IPS-18a (cell line): ENCODE measurements around the gene QRFP.
"Not testable (repeated sequence)": the region's sequence is repeated elsewhere in the genome, so short reads cannot be mapped to it uniquely, and the experiment has no call there.

Source experiments
- H3K27ac ChIP-seq: one replicate; pipeline ENCODE4 v1.5.1; 2013; ENCODE audit warnings: low read length
- H3K27me3 ChIP-seq: one replicate; pipeline ENCODE4 v1.6.1; 2013; ENCODE audit warnings: mild to moderate bottlenecking, low read length; ENCODE audit not compliant: control insufficient read depth, insufficient read depth
- H3K36me3 ChIP-seq: one replicate; pipeline ENCODE4 v1.6.1; 2013; ENCODE audit warnings: low read depth, low read length; ENCODE audit not compliant: control insufficient read depth
- H3K4me1 ChIP-seq: one replicate; pipeline ENCODE4 v1.6.1; 2013; ENCODE audit warnings: low read depth, low read length; ENCODE audit not compliant: control insufficient read depth
- H3K4me3 ChIP-seq: one replicate; pipeline ENCODE4 v1.5.1; 2013; ENCODE audit warnings: low read length
- H3K9ac ChIP-seq: one replicate; pipeline ENCODE4 v1.6.1; 2013; ENCODE audit warnings: mild to moderate bottlenecking, low read length, moderate library complexity
- H3K9me3 ChIP-seq: one replicate; pipeline ENCODE4 v1.6.1; 2013; ENCODE audit warnings: low read depth, low read length; ENCODE audit not compliant: control insufficient read depth

Gene QRFP

DNA sequence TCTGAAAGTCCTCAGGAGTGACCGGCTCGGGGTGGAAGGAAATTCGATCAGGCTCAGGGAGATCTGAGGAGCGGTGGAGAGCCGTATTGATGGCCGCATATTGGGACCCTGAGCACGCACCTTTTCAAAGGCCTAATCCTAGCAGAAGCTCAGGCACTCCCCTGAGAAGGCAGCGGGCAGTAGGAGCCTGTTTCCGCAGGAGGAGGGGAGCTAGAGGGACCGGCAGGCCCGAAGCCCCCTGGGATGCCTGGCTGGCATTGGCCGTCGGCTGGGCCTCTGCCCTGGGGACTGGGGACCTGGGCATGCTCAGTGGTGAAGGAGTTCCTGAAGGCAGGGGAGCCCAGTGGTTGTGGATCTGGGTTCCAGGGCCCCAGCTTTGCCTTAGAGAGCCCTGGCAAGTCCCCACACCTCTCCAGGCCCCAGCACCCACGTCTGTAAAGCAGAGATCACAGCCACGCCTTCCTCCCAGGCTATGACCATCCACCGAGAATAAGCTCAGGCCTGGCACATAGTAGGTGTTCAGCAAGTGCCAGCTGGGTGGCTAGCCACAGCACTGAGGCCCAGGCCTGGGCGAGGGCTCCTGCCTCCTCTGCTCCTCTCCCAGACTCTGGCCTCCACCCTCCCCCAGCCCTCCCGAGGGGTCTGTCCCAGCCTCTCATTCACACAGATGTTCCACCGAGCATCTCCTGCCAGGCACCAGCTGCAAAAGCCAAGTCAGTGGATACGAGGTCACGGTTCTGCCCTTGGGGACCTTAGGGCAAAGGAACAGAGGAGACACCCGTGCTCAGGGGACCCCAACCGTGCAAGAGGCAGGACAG, 17.2 kb upstream of the QRFP start:
- Histone ChIP-seq H3K4me3 (no peak overlapping the region), H3K9me3 (no peaks in the 10 kb centered on the region), H3K36me3 (no peaks in the 10 kb centered on the region), H3K27me3 (no peaks in the 10 kb centered on the region), H3K4me1 (peaks cover 7% of the 10 kb centered on the region), H3K9ac (no peak overlapping the region), H3K27ac (no peak overlapping the region)

- Histone ChIP-seq H3K36me3 (no peaks in the 10 kb centered on the region), H3K4me3 (no peak overlapping the region), H3K9ac (no peak overlapping the region), H3K9me3 (no peaks in the 10 kb centered on the region), H3K4me1 (peaks cover 7% of the 10 kb centered on the region), H3K27me3 (no peaks in the 10 kb centered on the region), H3K27ac (no peak overlapping the region)
These were observed 16.5 kb upstream of the QRFP start for GRCh38 chr9:130912932-130913598.

- H3K4me1 ChIP-seq = peaks cover 7% of the 10 kb centered on the region
- H3K27me3 ChIP-seq = no peaks in the 10 kb centered on the region
- H3K4me3 ChIP-seq = no peak overlapping the region
- no peak overlapping the region for H3K9ac ChIP-seq
- no peak overlapping the region for H3K27ac ChIP-seq
- H3K9me3 ChIP-seq = no peaks in the 10 kb centered on the region
- H3K36me3 ChIP-seq = no peaks in the 10 kb centered on the region
These were observed 14.8 kb upstream of the QRFP start for GRCh38 chr9:130911254-130912049.

- not testable (repeated sequence) for H3K36me3 ChIP-seq, H3K9ac ChIP-seq, H3K9me3 ChIP-seq, H3K4me1 ChIP-seq, H3K4me3 ChIP-seq, H3K27ac ChIP-seq, H3K27me3 ChIP-seq
These were observed 14.1 kb upstream of the QRFP start for GRCh38 chr9:130910670-130911069.

DNA sequence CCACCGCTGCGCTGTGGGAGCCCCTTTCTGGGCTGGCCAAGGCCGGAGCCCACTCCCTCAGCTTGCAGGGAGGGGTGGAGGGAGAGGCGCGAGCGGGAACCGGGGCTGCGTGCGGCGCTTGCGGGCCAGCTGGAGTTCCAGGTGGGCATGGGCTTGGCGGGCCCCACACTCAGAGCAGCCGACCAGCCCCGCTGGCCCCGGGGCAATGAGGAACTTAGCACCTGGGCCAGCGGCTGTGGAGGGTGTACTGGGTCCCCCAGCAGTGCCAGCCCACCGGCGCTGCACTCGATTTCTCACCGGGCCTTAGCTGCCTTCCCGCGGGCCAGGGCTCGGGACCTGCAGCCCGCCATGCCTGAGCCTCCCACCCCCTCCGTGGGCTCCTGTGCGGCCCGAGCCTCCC, 13.4 kb upstream of the QRFP start:
- not testable (repeated sequence) for H3K9ac ChIP-seq, H3K4me1 ChIP-seq, H3K27me3 ChIP-seq, H3K9me3 ChIP-seq, H3K27ac ChIP-seq, H3K36me3 ChIP-seq, H3K4me3 ChIP-seq

GRCh38 chr9:130908878-130909355, 12.3 kb upstream of the QRFP start:
- H3K27me3 ChIP-seq = no peaks in the 10 kb centered on the region
- no peaks in the 10 kb centered on the region for H3K36me3 ChIP-seq
- no peak overlapping the region for H3K4me3 ChIP-seq
- no peak overlapping the region for H3K27ac ChIP-seq
- peaks cover 1% of the 10 kb centered on the region for H3K4me1 ChIP-seq
- H3K9ac ChIP-seq = no peak overlapping the region
- H3K9me3 ChIP-seq = no peaks in the 10 kb centered on the region

- Histone ChIP-seq H3K36me3 (no peaks in the 10 kb centered on the region), H3K4me3 (no peak overlapping the region), H3K9me3 (no peaks in the 10 kb centered on the region), H3K27ac (no peak overlapping the region), H3K27me3 (no peaks in the 10 kb centered on the region), H3K4me1 (no peaks in the 10 kb centered on the region), H3K9ac (no peak overlapping the region)
These were observed 11.7 kb upstream of the QRFP start for GRCh38 chr9:130908146-130908877.

DNA sequence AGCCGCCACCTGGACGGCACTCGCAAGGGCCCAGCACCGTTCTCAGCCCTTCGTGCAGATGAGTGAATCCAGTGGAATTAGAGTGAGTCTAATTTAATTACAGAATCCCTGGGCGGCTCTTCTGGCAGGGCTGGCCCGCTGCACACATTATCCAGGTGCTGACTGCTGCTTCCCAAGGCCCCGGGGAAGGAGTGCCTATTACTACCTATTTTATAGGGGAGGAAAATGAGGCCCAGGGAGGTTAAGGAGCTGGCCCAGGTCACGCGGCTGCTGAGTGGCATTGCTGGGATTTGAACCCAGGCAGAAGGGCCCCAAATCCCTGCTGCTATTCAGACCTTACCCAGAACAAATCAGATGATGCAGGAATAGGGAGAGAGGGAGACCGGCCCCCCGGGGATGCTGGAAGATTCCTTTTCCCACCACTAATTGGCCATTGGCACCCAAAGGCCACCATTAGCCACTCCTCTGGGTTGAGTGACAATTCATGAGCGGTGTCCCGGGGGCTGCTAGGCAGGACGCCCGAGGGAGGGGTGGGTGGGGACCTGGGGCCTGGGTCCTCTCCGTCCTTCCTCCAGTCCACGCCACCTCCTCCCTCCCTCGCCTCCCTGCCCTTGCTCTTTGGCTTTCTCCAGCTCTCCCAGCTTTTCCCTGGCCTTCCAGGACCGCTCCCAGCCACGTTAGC, 10.3 kb upstream of the QRFP start:
- H3K4me3 ChIP-seq = no peak overlapping the region
- H3K27me3 ChIP-seq = no peaks in the 10 kb centered on the region
- no peaks in the 10 kb centered on the region for H3K36me3 ChIP-seq
- H3K9me3 ChIP-seq = no peaks in the 10 kb centered on the region
- H3K4me1 ChIP-seq = no peaks in the 10 kb centered on the region
- H3K27ac ChIP-seq = no peak overlapping the region
- H3K9ac ChIP-seq = no peak overlapping the region

DNA sequence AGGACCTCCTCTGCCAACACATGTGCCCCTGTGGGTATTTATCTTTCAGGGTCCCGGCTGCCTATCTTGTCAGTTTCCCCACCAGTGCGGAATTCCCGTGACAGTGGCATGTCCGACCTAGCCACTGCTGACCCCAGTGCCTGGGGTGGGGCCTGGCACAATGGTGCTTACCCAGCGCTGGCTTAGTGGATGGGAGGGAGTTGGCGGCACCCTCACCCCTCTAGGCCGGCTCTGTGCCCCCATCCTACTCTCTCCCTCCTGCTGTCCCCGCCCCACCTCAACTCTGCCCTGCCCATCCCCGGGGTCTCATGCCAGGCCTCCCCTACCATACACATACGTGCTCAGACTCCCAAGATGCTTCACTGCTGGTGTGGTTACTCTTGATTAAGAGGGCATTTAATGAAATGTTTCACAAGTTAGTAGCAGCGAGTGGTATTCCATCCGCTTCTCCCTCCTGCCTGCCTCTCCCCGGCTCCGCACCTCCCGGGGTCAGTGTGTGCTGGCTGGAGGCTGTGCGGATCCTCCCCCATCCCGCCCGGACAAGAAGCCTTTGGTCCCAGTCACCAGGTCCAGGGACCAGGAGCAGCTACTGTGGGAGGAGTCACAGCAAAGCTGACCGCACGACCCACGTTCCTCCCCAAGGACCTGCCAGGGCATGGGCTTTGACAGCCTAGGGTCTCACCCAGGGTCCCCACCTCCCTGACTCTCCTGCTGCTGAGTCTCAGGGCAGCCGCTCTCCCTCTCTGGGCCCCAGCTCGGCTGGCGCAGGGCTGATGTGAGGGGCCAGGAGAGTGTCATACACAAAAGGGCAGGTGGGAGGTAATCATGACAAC, 9.5 kb upstream of the QRFP start:
- Histone ChIP-seq H3K9me3 (no peaks in the 10 kb centered on the region), H3K4me3 (no peak overlapping the region), H3K9ac (no peak overlapping the region), H3K27ac (no peak overlapping the region), H3K36me3 (no peaks in the 10 kb centered on the region), H3K4me1 (no peaks in the 10 kb centered on the region), H3K27me3 (no peaks in the 10 kb centered on the region)

GRCh38 chr9:130905125-130905901, 8.7 kb upstream of the QRFP start:
- no peaks in the 10 kb centered on the region for H3K4me1 ChIP-seq
- no peak overlapping the region for H3K27ac ChIP-seq
- H3K27me3 ChIP-seq = no peaks in the 10 kb centered on the region
- no peaks in the 10 kb centered on the region for H3K9me3 ChIP-seq
- no peak overlapping the region for H3K4me3 ChIP-seq
- no peak overlapping the region for H3K9ac ChIP-seq
- no peaks in the 10 kb centered on the region for H3K36me3 ChIP-seq
